Measurements from ENCODE around the gene PLRG1.

GRCh38 chr4:154502111-154502510, 48.1 kb downstream of the PLRG1 start:
- TF ChIP-seq CTCF (conservative IDR thresholded peaks at IDR 0.05) = no peak
- no peak for TF ChIP-seq ZFX (IDR thresholded peaks at IDR 0.05)
